Upper lobe of left lung (tissue), 4 donors: ENCODE results near the gene MEIOB.

ENCODE experiments used
- EP300 ChIP-seq, 4 donors: sonication (generic); formaldehyde crosslinking; IDR thresholded peaks; one replicate each; pipeline ENCODE4 v1.5.1; 2017; ENCODE audit warnings: antibody characterized with exemption in 4 of 4, control low read depth in 2 of 4
- POLR2A ChIP-seq, 4 donors: fragments of 450-650 bp; IDR thresholded peaks; one replicate each; pipeline ENCODE4 v1.5.1; 2016 to 2017; ENCODE audit warnings: antibody characterized with exemption in 4 of 4, mild to moderate bottlenecking in 2 of 4
- POLR2AphosphoS5 ChIP-seq, 2 donors: sonication (generic); formaldehyde crosslinking; IDR thresholded peaks; one replicate each; pipeline ENCODE4 v1.5.1; 2017; ENCODE audit warnings: antibody characterized with exemption in 2 of 2
- TF ChIP-seq, protein P1 (sequence below), 6 experiments: fragments of 450-650 bp in 4 of 6; fragments of 200-600 bp in 2 of 6; sonication (generic) in 2 of 6; IDR thresholded peaks; one replicate each; pipeline ENCODE4 v1.5.1; 2016 to 2019; ENCODE audit warnings: antibody characterized with exemption in 6 of 6

DNA sequence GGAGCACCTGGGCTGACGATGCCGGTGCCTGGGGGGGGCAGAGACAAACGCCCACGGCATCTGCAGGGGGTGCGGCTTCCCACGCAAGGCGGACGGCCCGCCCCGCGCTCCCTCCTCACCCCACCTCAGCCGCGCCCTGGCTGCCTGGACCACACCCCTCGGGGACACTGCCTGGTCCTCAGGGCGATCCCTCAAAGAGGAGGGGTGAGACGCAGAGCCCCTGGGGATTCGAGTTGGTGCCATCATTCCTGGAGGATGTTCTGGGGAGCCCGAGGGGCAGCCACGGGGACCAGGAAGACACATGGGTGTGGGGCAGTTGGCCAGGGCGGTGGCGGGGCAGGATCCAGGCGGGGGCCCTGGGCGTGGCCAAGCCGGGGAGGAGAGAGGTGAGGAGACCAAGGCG is 82.3 kb downstream of the MEIOB start:
- TF ChIP-seq, protein P1, sequence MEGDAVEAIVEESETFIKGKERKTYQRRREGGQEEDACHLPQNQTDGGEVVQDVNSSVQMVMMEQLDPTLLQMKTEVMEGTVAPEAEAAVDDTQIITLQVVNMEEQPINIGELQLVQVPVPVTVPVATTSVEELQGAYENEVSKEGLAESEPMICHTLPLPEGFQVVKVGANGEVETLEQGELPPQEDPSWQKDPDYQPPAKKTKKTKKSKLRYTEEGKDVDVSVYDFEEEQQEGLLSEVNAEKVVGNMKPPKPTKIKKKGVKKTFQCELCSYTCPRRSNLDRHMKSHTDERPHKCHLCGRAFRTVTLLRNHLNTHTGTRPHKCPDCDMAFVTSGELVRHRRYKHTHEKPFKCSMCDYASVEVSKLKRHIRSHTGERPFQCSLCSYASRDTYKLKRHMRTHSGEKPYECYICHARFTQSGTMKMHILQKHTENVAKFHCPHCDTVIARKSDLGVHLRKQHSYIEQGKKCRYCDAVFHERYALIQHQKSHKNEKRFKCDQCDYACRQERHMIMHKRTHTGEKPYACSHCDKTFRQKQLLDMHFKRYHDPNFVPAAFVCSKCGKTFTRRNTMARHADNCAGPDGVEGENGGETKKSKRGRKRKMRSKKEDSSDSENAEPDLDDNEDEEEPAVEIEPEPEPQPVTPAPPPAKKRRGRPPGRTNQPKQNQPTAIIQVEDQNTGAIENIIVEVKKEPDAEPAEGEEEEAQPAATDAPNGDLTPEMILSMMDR (IDR thresholded peaks at IDR 0.05) = no peak
- TF ChIP-seq POLR2AphosphoS5 (IDR thresholded peaks at IDR 0.05) (no peak), POLR2A (IDR thresholded peaks at IDR 0.05) (no peak), EP300 (IDR thresholded peaks at IDR 0.05) (no peak)
